ENCODE results near the gene STAC2. TPM values are rescaled to one million over a fixed set of nuclear protein-coding genes. Genes with fewer than 3 reads are reported as not detected.

Gene STAC2
- total and polyA plus RNA-seq, 7 donors, result under 0.01 to 1.1 (median 0.31) TPM; not detected in 1

- TF ChIP-seq POLR2AphosphoS5 (IDR thresholded peaks at IDR 0.05) (peak in 2 of 4 donors; percentile 18 to 21), EP300 (IDR thresholded peaks at IDR 0.05) (no peak), CTCF (IDR thresholded peaks at IDR 0.05) (peak; percentile 21 to 43 (median 26)), POLR2A (IDR thresholded peaks at IDR 0.05) (no peak)
- Histone ChIP-seq H3K27ac (peak overlapping the region; percentile 30 to 99 (median 46)), H3K4me1 (peaks cover 0 to 50% (median 41%) of the 10 kb centered on the region in 4 donors), H3K9me3 (no peaks in the 10 kb centered on the region), H3K4me3 (no peak overlapping the region), H3K36me3 (peaks cover 0 to 45% (median 11%) of the 10 kb centered on the region in 4 donors), H3K27me3 (no peaks in the 10 kb centered on the region)
- 78 to 82% methylated on average over 20 of the region's 20 CpGs for WGBS, 2 donors
- intact Hi-C loops (cut with DNase I), result no loop called here
- peak; percentile 87 for DNase-seq
These were observed 31.4 kb downstream of the STAC2 start for GRCh38 chr17:39194089-39194984.

- peaks cover 0 to 43% (median 37%) of the 10 kb centered on the region in 4 donors for H3K4me1 ChIP-seq
- intact Hi-C loops (cut with DNase I), result no loop called here
- peaks cover 0 to 55% (median 11%) of the 10 kb centered on the region in 4 donors for H3K36me3 ChIP-seq
These were observed 32.4 kb downstream of the STAC2 start for GRCh38 chr17:39193346-39193745.

GRCh38 chr17:39192901-39193300 is 32.8 kb downstream of the STAC2 start:
- H3K27ac ChIP-seq, result no peak overlapping the region
- H3K36me3 ChIP-seq, result peaks cover 0 to 59% (median 13%) of the 10 kb centered on the region in 4 donors
- no peak overlapping the region for H3K4me3 ChIP-seq
- no peaks in the 10 kb centered on the region for H3K9me3 ChIP-seq
- no peak for DNase-seq
- intact Hi-C loops (cut with DNase I), result no loop called here
- TF ChIP-seq CTCF (IDR thresholded peaks at IDR 0.05) (no peak), EP300 (IDR thresholded peaks at IDR 0.05) (no peak), POLR2A (IDR thresholded peaks at IDR 0.05) (no peak), POLR2AphosphoS5 (IDR thresholded peaks at IDR 0.05) (no peak)
- WGBS, 2 donors, result 96 to 97% methylated on average over 16 of the region's 16 CpGs
- H3K4me1 ChIP-seq, result peaks cover 0 to 38% (median 33%) of the 10 kb centered on the region in 4 donors
- H3K27me3 ChIP-seq, result no peaks in the 10 kb centered on the region

More at GRCh38 chr17:39193346-39193745, 32.4 kb downstream of the STAC2 start:
- H3K9me3 ChIP-seq, result no peaks in the 10 kb centered on the region
- 83 to 93% methylated on average over 10 of the region's 10 CpGs for WGBS, 2 donors
- H3K27ac ChIP-seq, result no peak overlapping the region
- no peak for TF ChIP-seq POLR2AphosphoS5 (IDR thresholded peaks at IDR 0.05)
- TF ChIP-seq EP300 (IDR thresholded peaks at IDR 0.05), result no peak
- TF ChIP-seq CTCF (IDR thresholded peaks at IDR 0.05), result no peak
- no peak for TF ChIP-seq POLR2A (IDR thresholded peaks at IDR 0.05)
- H3K27me3 ChIP-seq, result no peaks in the 10 kb centered on the region
- H3K4me3 ChIP-seq, result no peak overlapping the region
- DNase-seq, result no peak

- WGBS, 2 donors, result 95 to 96% methylated on average over 9 of the region's 9 CpGs
- no peak for DNase-seq
- intact Hi-C loops (cut with DNase I), result no loop called here
- Histone ChIP-seq H3K27me3 (no peaks in the 10 kb centered on the region), H3K27ac (no peak overlapping the region), H3K4me1 (peaks cover 0 to 34% (median 27%) of the 10 kb centered on the region in 4 donors), H3K36me3 (peaks cover 0 to 69% (median 20%) of the 10 kb centered on the region in 4 donors), H3K9me3 (no peaks in the 10 kb centered on the region), H3K4me3 (no peak overlapping the region)
- TF ChIP-seq CTCF (IDR thresholded peaks at IDR 0.05) (no peak), EP300 (IDR thresholded peaks at IDR 0.05) (no peak), POLR2A (IDR thresholded peaks at IDR 0.05) (no peak), POLR2AphosphoS5 (IDR thresholded peaks at IDR 0.05) (no peak)
These were observed 33.8 kb downstream of the STAC2 start for GRCh38 chr17:39191750-39192510.

Data from sigmoid colon (tissue), 7 donors.